K562 (cell line): Measurements from ENCODE around the gene SPAG9. TPM values are rescaled to one million over a fixed set of nuclear protein-coding genes. Genes with fewer than 3 reads are reported as not detected.

Experiments
- ATAC-seq: fragments of 200-7000 bp; cut with Tn5 transposase; 3 replicates; pipeline ENCODE4 v1.9.1; 2020; ENCODE audit warnings: moderate library complexity
- BruUV-seq: library from RNA; stranded (reverse); fragments of 400-500 nt; replicated peaks from 2 replicates; lab custom pipeline; 2021; lab: Mats Ljungman, UMichigan
- CTCF ChIA-PET: fragments of 300-600 bp; formaldehyde crosslinking; extraction: SDS; loops from one replicate; lab custom pipeline; 2021; ENCODE audit warnings: low intra/inter-chr PET ratio; lab: Yijun Ruan, JAX
- POLR2A ChIA-PET: fragments of 300-600, 350-650 bp; sonication (Branson Sonifier 250); formaldehyde crosslinking; extraction: SDS; loops from one replicate; lab custom pipeline; 2021; ENCODE audit warnings: antibody characterized with exemption, inconsistent platforms; lab: Yijun Ruan, JAX
- DNase-seq, 4 experiments: peaks; one replicate each; pipeline versions ENCODE4 v3.0.0 to v3.0.0-alpha.2; 2011 to 2018; ENCODE audit warnings: low spot score in 3 of 4, mixed read lengths in 3 of 4; ENCODE audit errors: extremely low read depth in 1 of 4
- FAIRE-seq: peaks from 2 replicates; lab custom pipeline; 2011; peaks lifted over from hg19 to GRCh38; lab: Jason Lieb, UNC
- H2AFZ ChIP-seq: 2 replicates; pipeline ENCODE4 v1.6.0; 2011; ENCODE audit warnings: low read depth, low read length, control low read depth, inconsistent platforms
- H3K27ac ChIP-seq: fragments of 200-600 bp; 3 replicates; pipeline ENCODE4 v1.8.0; 2011; ENCODE audit warnings: low read depth, mild to moderate bottlenecking, control low read depth, inconsistent platforms, low read length, moderate library complexity, mixed read lengths; ENCODE audit errors: extremely low read depth
- H3K27me3 ChIP-seq, 2 experiments: fragments of 300-600 bp in 1 of 2; 2 replicates in 1 of 2; 3 replicates in 1 of 2; pipeline versions ENCODE4 v1.6.0 to v1.8.0; 2011; ENCODE audit warnings: inconsistent platforms in 2 of 2, low read length in 2 of 2, mild to moderate bottlenecking in 1 of 2, mixed read lengths in 1 of 2, moderate library complexity in 1 of 2; ENCODE audit not compliant: control insufficient read depth in 2 of 2, insufficient read depth in 2 of 2
- H3K36me3 ChIP-seq: fragments of 300-600 bp; 3 replicates; pipeline ENCODE4 v1.8.0; 2011; ENCODE audit warnings: mild to moderate bottlenecking, low read length, inconsistent platforms; ENCODE audit not compliant: control insufficient read depth, insufficient read depth
- H3K4me1 ChIP-seq, 2 experiments: fragments of 200-600 bp in 1 of 2; replicated peaks in 1 of 2; 2 replicates in 1 of 2; 3 replicates in 1 of 2; pipeline versions ENCODE4 v1.5.1 to v1.8.0; 2011; ENCODE audit warnings: inconsistent platforms in 2 of 2, low read length in 2 of 2, mild to moderate bottlenecking in 1 of 2, mixed read lengths in 1 of 2, moderate library complexity in 1 of 2; ENCODE audit not compliant: control insufficient read depth in 2 of 2, insufficient read depth in 2 of 2
- H3K4me2 ChIP-seq: 2 replicates; pipeline ENCODE4 v1.6.1; 2011; ENCODE audit warnings: low read length, control low read depth, inconsistent platforms, mixed read lengths; ENCODE audit not compliant: insufficient read depth
- H3K4me3 ChIP-seq: fragments of 200-600 bp; sonication (generic), shearing (Covaris generic); 2 replicates; pipeline ENCODE4 v1.5.1; 2016; ENCODE audit warnings: control low read depth, inconsistent platforms
- H3K79me2 ChIP-seq: fragments of 200-600 bp; 3 replicates; pipeline ENCODE4 v1.8.0; 2011; ENCODE audit warnings: low read length, inconsistent platforms; ENCODE audit not compliant: control insufficient read depth, insufficient read depth
- H3K9ac ChIP-seq, 2 experiments: 2 replicates each; pipeline versions ENCODE4 v1.6.0 to v1.6.1; 2011; ENCODE audit warnings: low read depth in 2 of 2, low read length in 2 of 2, control low read depth in 1 of 2, inconsistent platforms in 1 of 2, mild to moderate bottlenecking in 1 of 2, mixed read lengths in 1 of 2; ENCODE audit not compliant: insufficient read depth in 1 of 2
- H3K9me1 ChIP-seq: one replicate; pipeline ENCODE4 v1.6.0; 2011; ENCODE audit warnings: inconsistent platforms, mild to moderate bottlenecking, low read length, moderate library complexity; ENCODE audit not compliant: control insufficient read depth, insufficient read depth
- H3K9me3 ChIP-seq: replicated peaks from 2 replicates; pipeline ENCODE4 v1.5.1; 2011; ENCODE audit warnings: low read depth, low read length, inconsistent platforms; ENCODE audit not compliant: control insufficient read depth, insufficient read depth
- H4K20me1 ChIP-seq: replicated peaks from 2 replicates; pipeline ENCODE4 v1.6.1; 2011; ENCODE audit warnings: low read length, inconsistent platforms, mixed read lengths; ENCODE audit not compliant: control insufficient read depth, insufficient read depth
- ATF1 ChIP-seq, 2 experiments: fragments of 450-650 bp in 1 of 2; IDR thresholded peaks; 2 replicates each; pipeline ENCODE4 v1.6.1; 2016; ENCODE audit warnings: missing compliant biosample characterization in 1 of 2, missing genetic modification characterization in 1 of 2
- CBFA2T3 ChIP-seq: fragments of 450-650 bp; IDR thresholded peaks from 2 replicates; pipeline ENCODE4 v1.6.1; 2017
- CTBP1 ChIP-seq: fragments of 450-650 bp; IDR thresholded peaks from 2 replicates; pipeline ENCODE4 v1.6.1; 2016; ENCODE audit warnings: borderline replicate concordance
- CXXC5 ChIP-seq: fragments of 250-450 bp; sonication (Bioruptor Pico); IDR thresholded peaks from 2 replicates; pipeline ENCODE4 v1.8.0; 2022; ENCODE audit warnings: inconsistent platforms, mild to moderate bottlenecking, moderate library complexity
- HDGF ChIP-seq: fragments of 450-650 bp; IDR thresholded peaks from 2 replicates; pipeline ENCODE4 v1.6.1; 2016
- MAZ ChIP-seq, 2 experiments: fragments of 450-650 bp in 1 of 2; sonication (generic) in 1 of 2; formaldehyde crosslinking; IDR thresholded peaks in 1 of 2; conservative IDR thresholded peaks in 1 of 2; 2 replicates each; pipeline versions ENCODE4 v1.4.0 to v1.5.0; 2020; ENCODE audit warnings: mild to moderate bottlenecking in 1 of 2, missing genetic modification reagents in 1 of 2
- PYGO2 ChIP-seq: fragments of 450-650 bp; IDR thresholded peaks from 2 replicates; pipeline ENCODE4 v1.6.1; 2016; ENCODE audit warnings: mild to moderate bottlenecking, missing genetic modification characterization, moderate library complexity, missing compliant biosample characterization
- RBBP5 ChIP-seq: fragments of 200-600 bp; sonication (generic); IDR thresholded peaks from 2 replicates; pipeline ENCODE4 v1.6.1; 2012; ENCODE audit warnings: borderline replicate concordance, mild to moderate bottlenecking, low read length, control low read depth, inconsistent platforms; ENCODE audit not compliant: insufficient read depth, poor library complexity, severe bottlenecking
- SAFB ChIP-seq: fragments of 200-400 bp; formaldehyde crosslinking; IDR thresholded peaks from 2 replicates; pipeline ENCODE4 v1.6.1; 2017; ENCODE audit warnings: low read depth, low read length, borderline replicate concordance
- ZFP91 ChIP-seq: sonication (generic); formaldehyde crosslinking; IDR thresholded peaks from 2 replicates; pipeline ENCODE4 v1.8.0; 2022; ENCODE audit warnings: mild to moderate bottlenecking, missing genetic modification reagents
- WGBS: fragments of 100-300 bp; shearing (Covaris generic); methylation state at CpG from one replicate; pipeline ENCODE4 v1.1.6; 2016; ENCODE audit warnings: low coverage, mixed read lengths; ENCODE audit not compliant: insufficient coverage; ENCODE audit errors: missing lambda C conversion rate; 5-methylcytosine and 5-hydroxymethylcytosine counted together
- in situ Hi-C: fragments of 300-500 bp; cut with MboI; formaldehyde crosslinking; loops from 4 replicates; pipeline ENCODE4 v1.15.0; 2018; ENCODE audit warnings: inconsistent platforms, mixed read lengths
- intact Hi-C: fragments of 100-400 bp; cut with micrococcal nuclease; formaldehyde crosslinking; loops from 2 replicates; pipeline ENCODE4 v1.14.2; 2022
- polyA plus RNA-seq, 8 experiments: library from polyadenylated mRNA; depleted of rRNA in 4 of 8; stranded (reverse) in 5 of 8; unstranded in 3 of 8; fragments of >200 nt; fragmentation: Nextera tagmentation in 2 of 8; fragmentation: Illumina TruSeq in 1 of 8; extraction: Ambion mirVana in 2 of 8; extraction: Trizol in 1 of 8; gene quantifications; 2 replicates each; pipeline versions ENCODE4 v1.2.1 to v1.2.3, GENCODE V29; 2011 to 2014; ENCODE audit warnings: inconsistent platforms in 1 of 8, missing spikeins in 1 of 8
- total RNA-seq, 7 experiments: library from RNA; depleted of rRNA in 6 of 7; stranded (reverse); fragments of >200 nt in 6 of 7; fragmentation: Illumina TruSeq in 2 of 7; extraction: Trizol in 2 of 7; gene quantifications; 2 replicates each; pipeline versions ENCODE4 v1.2.1 to v1.2.3, GENCODE V29; 2011 to 2021; ENCODE audit warnings: low replicate concordance in 1 of 7
- TF ChIP-seq, protein P1 (sequence below): fragments of 200-800 bp; sonication (Bioruptor generic); IDR thresholded peaks from 2 replicates; pipeline ENCODE4 v1.6.1; 2017; ENCODE audit warnings: missing genetic modification characterization, missing compliant biosample characterization
- TF ChIP-seq, protein P2 (sequence below): sonication (generic); formaldehyde crosslinking; IDR thresholded peaks from 2 replicates; pipeline ENCODE4 v1.8.0; 2022; ENCODE audit warnings: missing genetic modification reagents, mild to moderate bottlenecking, moderate library complexity, borderline replicate concordance
- TF ChIP-seq, protein P3 (sequence below): sonication (generic); formaldehyde crosslinking; IDR thresholded peaks from 2 replicates; pipeline ENCODE4 v1.9.0; 2022; ENCODE audit warnings: mild to moderate bottlenecking, missing genetic modification reagents

SPAG9 gene
- total and polyA plus RNA-seq, 9 of the 15 experiments (the other 6 are each of a cell fraction or from before 2014, with no cell fraction given): 12.2 to 99.2 (median 58.2) TPM

DNA sequence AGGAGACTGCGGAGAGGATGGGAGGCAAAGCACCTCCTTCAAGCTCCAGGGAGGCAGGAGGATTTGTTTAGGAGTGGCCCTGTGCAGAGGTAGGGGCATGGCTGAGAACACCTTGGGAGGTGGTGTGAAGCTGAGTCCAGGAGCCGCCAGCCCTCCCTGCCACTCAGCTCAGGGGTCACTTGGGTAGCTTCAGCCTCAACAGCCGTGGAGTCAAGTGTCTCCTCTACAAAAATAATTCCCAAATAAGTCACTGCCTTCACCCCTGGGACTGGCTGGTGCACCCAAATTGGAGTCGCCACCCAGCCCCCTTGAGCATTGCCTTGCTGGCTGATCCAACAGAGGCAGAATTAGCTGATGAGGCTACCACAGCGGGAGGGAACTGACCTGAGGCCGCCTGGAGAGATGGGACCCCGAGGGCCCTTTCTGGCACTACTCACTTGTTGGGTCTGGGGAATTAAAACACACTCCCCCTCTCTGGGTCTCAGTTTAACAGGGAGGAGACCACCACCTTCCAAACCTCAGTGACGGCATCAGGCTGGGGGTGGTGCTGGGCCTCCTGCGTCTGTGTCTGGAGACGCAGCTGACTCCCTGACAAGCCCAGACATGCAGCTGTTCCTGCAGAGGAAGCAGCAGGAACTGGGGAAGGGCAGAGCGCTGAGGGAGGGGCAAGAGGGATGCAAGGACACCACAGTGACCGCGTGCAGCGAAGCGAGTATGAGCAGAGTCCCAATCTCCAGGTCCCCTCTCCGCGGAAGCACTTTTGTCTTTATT, 166.7 kb downstream of the SPAG9 start:
- Histone ChIP-seq H3K9ac (peak overlapping the region in 1 of 2 experiments; percentile 72; a peak in 2 of 4 replicates), H3K9me3 (no peaks in the 10 kb centered on the region), H2AFZ (peak overlapping the region; percentile 19), H4K20me1 (no peaks in the 10 kb centered on the region), H3K36me3 (no peaks in the 10 kb centered on the region), H3K4me2 (no peak overlapping the region), H3K4me1 (peaks cover 19 to 40% of the 10 kb centered on the region in 2 experiments), H3K27ac (no peak overlapping the region), H3K4me3 (no peak overlapping the region), H3K27me3 (no peaks in the 10 kb centered on the region), H3K79me2 (no peaks in the 10 kb centered on the region), H3K9me1 (no peaks in the 10 kb centered on the region)
- ChIA-PET POLR2A (interaction anchor here (0.6 to 13.9 kb wide), 5 partner anchors 9 to 376 kb away, joined by 3 to 207 read pairs (median 3); partner anchors contain the start of gene TOB1), CTCF (interaction anchor here (0.5 to 0.6 kb wide), 2 partner anchors 148 to 402 kb away, joined by 3 read pairs; no protein-coding TSS in a partner anchor)
- no peak for ATAC-seq
- TF ChIP-seq, protein P1, sequence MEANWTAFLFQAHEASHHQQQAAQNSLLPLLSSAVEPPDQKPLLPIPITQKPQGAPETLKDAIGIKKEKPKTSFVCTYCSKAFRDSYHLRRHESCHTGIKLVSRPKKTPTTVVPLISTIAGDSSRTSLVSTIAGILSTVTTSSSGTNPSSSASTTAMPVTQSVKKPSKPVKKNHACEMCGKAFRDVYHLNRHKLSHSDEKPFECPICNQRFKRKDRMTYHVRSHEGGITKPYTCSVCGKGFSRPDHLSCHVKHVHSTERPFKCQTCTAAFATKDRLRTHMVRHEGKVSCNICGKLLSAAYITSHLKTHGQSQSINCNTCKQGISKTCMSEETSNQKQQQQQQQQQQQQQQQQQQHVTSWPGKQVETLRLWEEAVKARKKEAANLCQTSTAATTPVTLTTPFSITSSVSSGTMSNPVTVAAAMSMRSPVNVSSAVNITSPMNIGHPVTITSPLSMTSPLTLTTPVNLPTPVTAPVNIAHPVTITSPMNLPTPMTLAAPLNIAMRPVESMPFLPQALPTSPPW: peak; percentile 38; the same call in 1 of the 2 replicates
- no peak for TF ChIP-seq PYGO2 (tag)
- no peak for TF ChIP-seq HDGF
- TF ChIP-seq RBBP5: peak; percentile 52
- TF ChIP-seq CTBP1: peak; percentile 37; the same call in 1 of the 2 replicates
- TF ChIP-seq CBFA2T3: 0 out of 2 replicates have a peak, but pooled peaks have one; percentile 12
- 0 out of 4 replicates have a peak, but pooled peaks of 1 of the 2 experiments have one; percentile 19 for TF ChIP-seq MAZ (CRISPR knock-in tag; conservative IDR thresholded peaks at IDR 0.05 in 1 of 2, IDR thresholded peaks at IDR 0.05 in 1 of 2)
- peak; percentile 29; the same call in 1 of the 2 replicates for TF ChIP-seq CXXC5 (CRISPR knock-in tag)
- TF ChIP-seq, protein P2, sequence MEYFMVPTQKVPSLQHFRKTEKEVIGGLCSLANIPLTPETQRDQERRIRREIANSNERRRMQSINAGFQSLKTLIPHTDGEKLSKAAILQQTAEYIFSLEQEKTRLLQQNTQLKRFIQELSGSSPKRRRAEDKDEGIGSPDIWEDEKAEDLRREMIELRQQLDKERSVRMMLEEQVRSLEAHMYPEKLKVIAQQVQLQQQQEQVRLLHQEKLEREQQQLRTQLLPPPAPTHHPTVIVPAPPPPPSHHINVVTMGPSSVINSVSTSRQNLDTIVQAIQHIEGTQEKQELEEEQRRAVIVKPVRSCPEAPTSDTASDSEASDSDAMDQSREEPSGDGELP (CRISPR knock-in tag): peak; percentile 62; the same call in 1 of the 2 replicates
- no peak for TF ChIP-seq ATF1 (CRISPR knock-in tag; IDR thresholded peaks at IDR 0.05)
- 0 out of 2 replicates have a peak, but pooled peaks have one; percentile 21 for TF ChIP-seq ATF1 (tag; IDR thresholded peaks at IDR 0.05)
- no peak for TF ChIP-seq SAFB
- TF ChIP-seq, protein P3, sequence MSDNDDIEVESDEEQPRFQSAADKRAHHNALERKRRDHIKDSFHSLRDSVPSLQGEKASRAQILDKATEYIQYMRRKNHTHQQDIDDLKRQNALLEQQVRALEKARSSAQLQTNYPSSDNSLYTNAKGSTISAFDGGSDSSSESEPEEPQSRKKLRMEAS: 0 out of 2 replicates have a peak, but pooled peaks have one; percentile 17
- no peak for TF ChIP-seq ZFP91
- peak in 1 of 4 experiments; percentile 22 for DNase-seq
- WGBS: 18% methylated on average over 17 of the region's 17 CpGs
- in situ Hi-C loops: loop anchor here (5.0 to 10.0 kb wide), 2 partner anchors 92 to 409 kb away; partner anchors contain the start of gene SPATA20
- intact Hi-C loops: no loop called here
- BruUV-seq: no TSS peak
- FAIRE-seq: no peak
